Keratinocyte (primary cell): ENCODE data around the gene CAPN15.

Source experiments
- EZH2 ChIP-seq: IDR thresholded peaks from one replicate; pipeline ENCODE4 v1.6.1; 2012; ENCODE audit warnings: inconsistent platforms, mild to moderate bottlenecking, low read length, moderate library complexity
- TF ChIP-seq, protein P1 (sequence below), 3 experiments: IDR thresholded peaks in 1 of 3; conservative IDR thresholded peaks in 1 of 3; optimal IDR thresholded peaks in 1 of 3; 2 replicates in 2 of 3; 3 replicates in 1 of 3; pipeline versions ENCODE3 to v1.5.1; 2011; ENCODE audit warnings: low read length in 3 of 3, mild to moderate bottlenecking in 3 of 3, moderate library complexity in 2 of 3, control low read depth in 1 of 3, inconsistent platforms in 1 of 3; ENCODE audit not compliant: insufficient read depth in 2 of 3; ENCODE audit errors: extremely low read depth in 1 of 3

GRCh38 chr16:533391-534123 lies 6.0 kb downstream of the CAPN15 start:
- TF ChIP-seq, protein P1, sequence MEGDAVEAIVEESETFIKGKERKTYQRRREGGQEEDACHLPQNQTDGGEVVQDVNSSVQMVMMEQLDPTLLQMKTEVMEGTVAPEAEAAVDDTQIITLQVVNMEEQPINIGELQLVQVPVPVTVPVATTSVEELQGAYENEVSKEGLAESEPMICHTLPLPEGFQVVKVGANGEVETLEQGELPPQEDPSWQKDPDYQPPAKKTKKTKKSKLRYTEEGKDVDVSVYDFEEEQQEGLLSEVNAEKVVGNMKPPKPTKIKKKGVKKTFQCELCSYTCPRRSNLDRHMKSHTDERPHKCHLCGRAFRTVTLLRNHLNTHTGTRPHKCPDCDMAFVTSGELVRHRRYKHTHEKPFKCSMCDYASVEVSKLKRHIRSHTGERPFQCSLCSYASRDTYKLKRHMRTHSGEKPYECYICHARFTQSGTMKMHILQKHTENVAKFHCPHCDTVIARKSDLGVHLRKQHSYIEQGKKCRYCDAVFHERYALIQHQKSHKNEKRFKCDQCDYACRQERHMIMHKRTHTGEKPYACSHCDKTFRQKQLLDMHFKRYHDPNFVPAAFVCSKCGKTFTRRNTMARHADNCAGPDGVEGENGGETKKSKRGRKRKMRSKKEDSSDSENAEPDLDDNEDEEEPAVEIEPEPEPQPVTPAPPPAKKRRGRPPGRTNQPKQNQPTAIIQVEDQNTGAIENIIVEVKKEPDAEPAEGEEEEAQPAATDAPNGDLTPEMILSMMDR (optimal IDR thresholded peaks at IDR 0.05 in 1 of 3, IDR thresholded peaks at IDR 0.05 in 1 of 3, conservative IDR thresholded peaks at IDR 0.05 in 1 of 3; ENCODE audit: extremely low read depth in 1 of 3, insufficient read depth in 2 of 3, low read length in 3 of 3) = no peak
- TF ChIP-seq EZH2 = no peak
